IMR-90 (cell line): ENCODE measurements around the gene CUL3. TPM values are rescaled to one million over a fixed set of nuclear protein-coding genes. Genes with fewer than 3 reads are reported as not detected.

Experiments
- ATAC-seq: fragments of 200-7000 bp; cut with Tn5 transposase; 2 replicates; pipeline ENCODE4 v1.9.1; 2020; ENCODE audit warnings: low read depth, mild to moderate bottlenecking, moderate library complexity
- BruUV-seq: library from RNA; stranded (reverse); fragments of 400-500 nt; replicated peaks from 2 replicates; lab custom pipeline; 2021; lab: Mats Ljungman, UMichigan
- CTCF ChIA-PET: fragments of 300-600 bp; formaldehyde crosslinking; extraction: SDS; loops from one replicate; lab custom pipeline; 2021; ENCODE audit warnings: antibody characterized with exemption; lab: Yijun Ruan, JAX
- POLR2A ChIA-PET: fragments of 300-600 bp; sonication (Branson Sonifier 250); formaldehyde crosslinking; loops from one replicate; lab custom pipeline; 2022; ENCODE audit warnings: antibody characterized with exemption; ENCODE audit not compliant: unreplicated experiment; lab: Charles Lee
- DNase-seq: peaks from one replicate; pipeline ENCODE4 v3.0.0; 2013
- H2AFZ ChIP-seq: replicated peaks from 2 replicates; pipeline ENCODE3; 2013; ENCODE audit warnings: low read length, mild to moderate bottlenecking; ENCODE audit not compliant: poor library complexity
- H2AK5ac ChIP-seq: 2 replicates; pipeline ENCODE4 v1.6.1; 2013; ENCODE audit warnings: low read depth, low read length, inconsistent platforms
- H2AK9ac ChIP-seq: replicated peaks from 2 replicates; pipeline ENCODE3; 2013; ENCODE audit warnings: mild to moderate bottlenecking, low read depth, low read length, moderate library complexity; ENCODE audit not compliant: poor library complexity
- H2BK120ac ChIP-seq: 2 replicates; pipeline ENCODE4 v1.6.1; 2013; ENCODE audit warnings: low read depth, low read length, inconsistent platforms
- H2BK15ac ChIP-seq: 3 replicates; pipeline ENCODE4 v1.6.1; 2013; ENCODE audit warnings: low read depth, low read length, inconsistent platforms
- H2BK20ac ChIP-seq: 2 replicates; pipeline ENCODE4 v1.6.1; 2013; ENCODE audit warnings: low read depth, mild to moderate bottlenecking, inconsistent platforms, low read length, moderate library complexity
- H2BK5ac ChIP-seq: 2 replicates; pipeline ENCODE4 v1.6.1; 2013; ENCODE audit warnings: mild to moderate bottlenecking, low read depth, low read length, inconsistent platforms; ENCODE audit not compliant: poor library complexity, severe bottlenecking
- H3K14ac ChIP-seq: replicated peaks from 2 replicates; pipeline ENCODE4 v1.6.1; 2013; ENCODE audit warnings: low read depth, low read length, inconsistent platforms
- H3K18ac ChIP-seq: 2 replicates; pipeline ENCODE4 v1.6.1; 2013; ENCODE audit warnings: low read depth, low read length, control low read depth
- H3K23ac ChIP-seq: 2 replicates; pipeline ENCODE4 v1.6.1; 2013; ENCODE audit warnings: low read depth, low read length, inconsistent platforms
- H3K27ac ChIP-seq: 2 replicates; pipeline ENCODE4 v1.5.1; 2013; ENCODE audit warnings: mild to moderate bottlenecking, control low read depth, low read length; ENCODE audit not compliant: insufficient read depth
- H3K27me3 ChIP-seq: 2 replicates; pipeline ENCODE4 v1.6.1; 2013; ENCODE audit warnings: low read length; ENCODE audit not compliant: control insufficient read depth, insufficient read depth
- H3K36me3 ChIP-seq: 2 replicates; pipeline ENCODE4 v1.6.1; 2013; ENCODE audit warnings: low read length, mixed read lengths; ENCODE audit not compliant: control insufficient read depth, insufficient read depth
- H3K4ac ChIP-seq: 2 replicates; pipeline ENCODE4 v1.6.1; 2013; ENCODE audit warnings: low read depth, low read length, inconsistent platforms
- H3K4me1 ChIP-seq: 2 replicates; pipeline ENCODE4 v1.6.1; 2013; ENCODE audit warnings: low read length, mixed read lengths; ENCODE audit not compliant: control insufficient read depth, insufficient read depth
- H3K4me2 ChIP-seq: 2 replicates; pipeline ENCODE4 v1.6.1; 2013; ENCODE audit warnings: low read depth, mild to moderate bottlenecking, control low read depth, low read length, moderate library complexity
- H3K4me3 ChIP-seq: 2 replicates; pipeline ENCODE4 v1.5.1; 2013; ENCODE audit warnings: low read depth, mild to moderate bottlenecking, control low read depth, low read length, moderate library complexity; ENCODE audit not compliant: insufficient read depth
- H3K56ac ChIP-seq: 2 replicates; pipeline ENCODE4 v1.6.1; 2013; ENCODE audit warnings: low read length, inconsistent platforms; ENCODE audit not compliant: insufficient read depth; ENCODE audit errors: extremely low read depth
- H3K79me1 ChIP-seq, 2 experiments: 2 replicates each; pipeline ENCODE4 v1.6.1; 2013; ENCODE audit warnings: low read length in 2 of 2, inconsistent platforms in 1 of 2, low read depth in 1 of 2
- H3K9ac ChIP-seq: 2 replicates; pipeline ENCODE4 v1.6.1; 2013; ENCODE audit warnings: low read depth, low read length, control low read depth
- H3K9me1 ChIP-seq: 2 replicates; pipeline ENCODE4 v1.6.1; 2013; ENCODE audit warnings: low read length, inconsistent platforms; ENCODE audit not compliant: insufficient read depth
- H3K9me3 ChIP-seq: 2 replicates; pipeline ENCODE4 v1.6.1; 2013; ENCODE audit warnings: low read length; ENCODE audit not compliant: control insufficient read depth, insufficient read depth
- H4K20me1 ChIP-seq: 2 replicates; pipeline ENCODE4 v1.6.1; 2013; ENCODE audit warnings: low read length, inconsistent platforms; ENCODE audit not compliant: insufficient read depth
- H4K5ac ChIP-seq: 2 replicates; pipeline ENCODE4 v1.6.1; 2013; ENCODE audit warnings: mild to moderate bottlenecking, low read depth, low read length, control low read depth
- H4K8ac ChIP-seq, 2 experiments: 2 replicates each; pipeline ENCODE4 v1.6.1; 2013; ENCODE audit warnings: low read depth in 2 of 2, low read length in 2 of 2, control low read depth in 1 of 2, inconsistent platforms in 1 of 2
- H4K91ac ChIP-seq: 2 replicates; pipeline ENCODE4 v1.6.1; 2013; ENCODE audit warnings: low read depth, low read length, inconsistent platforms; ENCODE audit not compliant: insufficient read depth
- BHLHE40 ChIP-seq: fragments of 150-350 bp; IDR thresholded peaks from 2 replicates; pipeline ENCODE4 v1.6.1; 2016; ENCODE audit warnings: mild to moderate bottlenecking, low read depth, low read length
- WGBS, 2 experiments: methylation state at CpG; one replicate each; pipeline versions ENCODE4 v1.1.5 to v1.1.7; 2013; ENCODE audit warnings: missing lambda C conversion rate in 2 of 2; ENCODE audit not compliant: insufficient read length in 1 of 2; ENCODE audit errors: extremely low coverage in 2 of 2; 5-methylcytosine and 5-hydroxymethylcytosine counted together
- dilution Hi-C: fragments of 300-500 bp; cut with HindIII; formaldehyde crosslinking; loops from one replicate; pipeline ENCODE4 v1.14.3; 2018; ENCODE audit warnings: low sequenced_read_pairs; ENCODE audit not compliant: unreplicated experiment
- in situ Hi-C: fragments of 300-500 bp; cut with MboI; formaldehyde crosslinking; loops from 3 replicates; pipeline ENCODE4 v1.14.3; 2019; ENCODE audit warnings: low sequenced_read_pairs, inconsistent platforms, mixed read lengths
- intact Hi-C: fragments of 100-400 bp; cut with micrococcal nuclease; formaldehyde crosslinking; loops from 2 replicates; pipeline ENCODE4 v1.10.0; 2022
- polyA plus RNA-seq, 3 experiments: library from polyadenylated mRNA; depleted of rRNA; stranded (reverse); fragments of >200 nt; gene quantifications; 2 replicates each; pipeline ENCODE4 v1.2.3, GENCODE V29; 2012; ENCODE audit warnings: low replicate concordance in 1 of 3
- total RNA-seq: library from RNA; depleted of rRNA; stranded (reverse); fragments of >200 nt; gene quantifications from 2 replicates; pipeline ENCODE4 v1.2.3, GENCODE V29; 2012

Gene CUL3
- total and polyA plus RNA-seq, 2 of the 4 experiments (the other 2 are of a cell fraction), result 33.7 to 45.7 TPM

DNA sequence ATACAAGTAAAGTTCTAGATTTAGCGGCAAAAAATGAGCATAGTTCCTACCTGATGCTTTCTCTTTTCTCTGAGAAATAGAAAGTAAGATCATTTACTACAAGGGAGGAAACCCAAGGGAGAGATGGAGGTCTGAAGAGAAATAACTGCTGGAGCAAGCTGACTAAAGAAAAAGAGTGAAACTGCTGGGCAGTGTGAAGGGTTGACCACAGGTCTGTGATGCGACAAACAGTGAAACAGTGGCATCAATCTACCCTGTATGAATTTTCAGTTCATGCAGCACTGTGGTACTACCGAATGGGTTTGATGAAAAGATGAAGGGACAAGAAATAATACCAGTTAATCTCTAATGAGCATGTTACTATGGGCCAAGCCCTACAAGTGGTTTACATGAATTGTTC is 52.2 kb downstream of the CUL3 start:
- in situ Hi-C loops (no loop called here), intact Hi-C loops (no loop called here), dilution Hi-C loops (no loop called here)
- no peak overlapping the region for H2BK5ac ChIP-seq
- ATAC-seq (no peak), DNase-seq (no peak)
- POLR2A ChIA-PET, result no interaction called here
- no peak overlapping the region for H3K4ac ChIP-seq
- TF ChIP-seq BHLHE40, result no peak
- no peak overlapping the region for H2BK120ac ChIP-seq
- peaks cover 16% of the 10 kb centered on the region for H4K20me1 ChIP-seq
- H2AFZ ChIP-seq, result no peak overlapping the region
- H2BK15ac ChIP-seq, result no peak overlapping the region
- no peak overlapping the region for H3K18ac ChIP-seq
- BruUV-seq, result no TSS peak
- CTCF ChIA-PET, result no interaction called here
- H3K4me1 ChIP-seq, result peaks cover 3% of the 10 kb centered on the region; the same call in 1 of the 2 replicates
- WGBS, 2 experiments, result 100% methylated on average over 1 of the region's 3 CpGs; no CpG with 5 or more reads in 1 of the 2 experiments
- H3K36me3 ChIP-seq, result peaks cover 9% of the 10 kb centered on the region
- no peak overlapping the region for H3K56ac ChIP-seq
- H2BK20ac ChIP-seq, result no peak overlapping the region
- H3K23ac ChIP-seq, result no peak overlapping the region
- H3K79me1 ChIP-seq, result peaks cover 25 to 52% of the 10 kb centered on the region in 2 experiments
- no peak overlapping the region for H2AK5ac ChIP-seq
- H3K4me2 ChIP-seq, result no peak overlapping the region
- no peak overlapping the region for H4K5ac ChIP-seq
- no peak overlapping the region for H2AK9ac ChIP-seq
- no peaks in the 10 kb centered on the region for H3K9me3 ChIP-seq
- no peak overlapping the region for H3K9ac ChIP-seq
- no peaks in the 10 kb centered on the region for H3K27me3 ChIP-seq
- H3K14ac ChIP-seq, result no peak overlapping the region
- no peak overlapping the region for H3K4me3 ChIP-seq
- H4K91ac ChIP-seq, result no peak overlapping the region
- H3K9me1 ChIP-seq, result no peaks in the 10 kb centered on the region
- no peak overlapping the region for H3K27ac ChIP-seq
- H4K8ac ChIP-seq, result no peak overlapping the region
